NCI-H2227 treated with DMSO at 0.1 percent for 48 hours (cell line): Measurements from ENCODE around the gene PPTC7.
"Not testable (repeated sequence)": the region's sequence is repeated elsewhere in the genome, so short reads cannot be mapped to it uniquely, and the experiment has no call there.

Experiments used
- DNase-seq: peaks from one replicate; lab custom pipeline; 2025; lab: John Stamatoyannopoulos, UW

Gene PPTC7

GRCh38 chr12:110585231-110585799 lies 2.2 kb upstream of the PPTC7 start:
- DNase-seq = no peak

- DNase-seq = no peak
These were observed 612 bp downstream of the PPTC7 start for GRCh38 chr12:110582276-110583136.

GRCh38 chr12:110581931-110582275 lies 1.2 kb downstream of the PPTC7 start:
- no peak for DNase-seq

- DNase-seq = no peak
These were observed 3.4 kb downstream of the PPTC7 start for GRCh38 chr12:110579535-110580253.

- DNase-seq = no peak
These were observed 4.2 kb downstream of the PPTC7 start for GRCh38 chr12:110578694-110579534.

GRCh38 chr12:110577864-110578693 lies 5.0 kb downstream of the PPTC7 start:
- DNase-seq = no peak

- DNase-seq = no peak
These were observed 6.6 kb downstream of the PPTC7 start for GRCh38 chr12:110576504-110576903.

GRCh38 chr12:110575326-110575725 lies 7.8 kb downstream of the PPTC7 start:
- DNase-seq = no peak

GRCh38 chr12:110574717-110575230 lies 8.3 kb downstream of the PPTC7 start:
- not testable (repeated sequence) for DNase-seq

GRCh38 chr12:110574044-110574443 lies 9.1 kb downstream of the PPTC7 start:
- no peak for DNase-seq

- DNase-seq = not testable (repeated sequence)
These were observed 12.3 kb downstream of the PPTC7 start for GRCh38 chr12:110570798-110571197.

GRCh38 chr12:110569838-110570237 lies 13.3 kb downstream of the PPTC7 start:
- not testable (repeated sequence) for DNase-seq

GRCh38 chr12:110568752-110569151 lies 14.4 kb downstream of the PPTC7 start:
- no peak for DNase-seq

GRCh38 chr12:110566993-110567392 lies 16.1 kb downstream of the PPTC7 start:
- DNase-seq = no peak

- DNase-seq = no peak
These were observed 16.9 kb downstream of the PPTC7 start for GRCh38 chr12:110565894-110566871.

- DNase-seq = no peak
These were observed 18.6 kb downstream of the PPTC7 start for GRCh38 chr12:110564471-110564991.

- no peak for DNase-seq
These were observed 19.2 kb downstream of the PPTC7 start for GRCh38 chr12:110563702-110564470.

- not testable (repeated sequence) for DNase-seq
These were observed 20.7 kb downstream of the PPTC7 start for GRCh38 chr12:110562386-110562785.
